ENCODE measurements around the gene DNAJB6.

DNA sequence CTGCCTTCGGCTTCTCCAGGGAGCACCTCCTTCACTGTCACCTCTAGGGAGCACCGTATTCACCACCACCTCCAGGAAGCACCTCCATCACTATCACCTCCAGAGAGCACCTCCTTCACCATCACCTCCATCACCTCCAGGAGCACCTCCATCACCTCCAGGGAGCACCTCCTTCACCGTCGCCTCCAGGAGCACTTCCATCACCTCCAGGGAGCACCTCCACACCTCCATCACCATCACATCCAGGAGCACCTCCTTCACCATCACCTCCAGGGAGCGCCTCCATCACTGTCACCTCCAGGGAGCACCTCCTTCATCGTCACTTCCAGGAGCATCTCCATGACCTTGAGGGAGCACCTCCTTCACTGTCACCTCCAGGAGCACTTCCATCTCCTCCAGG, 102.3 kb downstream of the DNAJB6 start:
- no peak for TF ChIP-seq POLR2A (IDR thresholded peaks at IDR 0.05)
- TF ChIP-seq, protein P1, sequence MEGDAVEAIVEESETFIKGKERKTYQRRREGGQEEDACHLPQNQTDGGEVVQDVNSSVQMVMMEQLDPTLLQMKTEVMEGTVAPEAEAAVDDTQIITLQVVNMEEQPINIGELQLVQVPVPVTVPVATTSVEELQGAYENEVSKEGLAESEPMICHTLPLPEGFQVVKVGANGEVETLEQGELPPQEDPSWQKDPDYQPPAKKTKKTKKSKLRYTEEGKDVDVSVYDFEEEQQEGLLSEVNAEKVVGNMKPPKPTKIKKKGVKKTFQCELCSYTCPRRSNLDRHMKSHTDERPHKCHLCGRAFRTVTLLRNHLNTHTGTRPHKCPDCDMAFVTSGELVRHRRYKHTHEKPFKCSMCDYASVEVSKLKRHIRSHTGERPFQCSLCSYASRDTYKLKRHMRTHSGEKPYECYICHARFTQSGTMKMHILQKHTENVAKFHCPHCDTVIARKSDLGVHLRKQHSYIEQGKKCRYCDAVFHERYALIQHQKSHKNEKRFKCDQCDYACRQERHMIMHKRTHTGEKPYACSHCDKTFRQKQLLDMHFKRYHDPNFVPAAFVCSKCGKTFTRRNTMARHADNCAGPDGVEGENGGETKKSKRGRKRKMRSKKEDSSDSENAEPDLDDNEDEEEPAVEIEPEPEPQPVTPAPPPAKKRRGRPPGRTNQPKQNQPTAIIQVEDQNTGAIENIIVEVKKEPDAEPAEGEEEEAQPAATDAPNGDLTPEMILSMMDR (IDR thresholded peaks at IDR 0.05), result no peak
- no peak for TF ChIP-seq POLR2AphosphoS5 (IDR thresholded peaks at IDR 0.05; ENCODE audit: insufficient read depth in 1 of 2, low read depth in 1 of 2)

Data from vagina (tissue), 2 donors.